Astrocyte (in vitro differentiated cells and primary cell): ENCODE data around the gene APBB2. TPM values are rescaled to one million over a fixed set of nuclear protein-coding genes. Genes with fewer than 3 reads are reported as not detected.

Experiments
- DNase-seq: peaks from one replicate; pipeline ENCODE4 v3.0.0-alpha.2; 2010; ENCODE audit warnings: low read depth
- FAIRE-seq: peaks from 2 replicates; lab custom pipeline; 2011; peaks lifted over from hg19 to GRCh38; lab: Jason Lieb, UNC
- H2AFZ ChIP-seq: 2 replicates; pipeline ENCODE4 v1.6.0; 2012; ENCODE audit warnings: low read depth, low read length, inconsistent platforms
- H3K27ac ChIP-seq: 2 replicates; pipeline ENCODE4 v1.5.1; 2011; ENCODE audit warnings: low read depth, low read length, inconsistent platforms
- H3K27me3 ChIP-seq: 2 replicates; pipeline ENCODE4 v1.6.0; 2011; ENCODE audit warnings: low read length, inconsistent platforms; ENCODE audit not compliant: insufficient read depth
- H3K36me3 ChIP-seq: 2 replicates; pipeline ENCODE4 v1.5.1; 2011; ENCODE audit warnings: low read length, inconsistent platforms; ENCODE audit not compliant: insufficient read depth
- H3K4me1 ChIP-seq: 2 replicates; pipeline ENCODE4 v1.5.1; 2011; ENCODE audit warnings: low read length, inconsistent platforms; ENCODE audit not compliant: insufficient read depth
- H3K4me2 ChIP-seq: 2 replicates; pipeline ENCODE4 v1.6.0; 2012; ENCODE audit warnings: low read length, inconsistent platforms
- H3K4me3 ChIP-seq: 2 replicates; pipeline ENCODE4 v1.5.1; 2011; ENCODE audit warnings: low read depth, mild to moderate bottlenecking, low read length, inconsistent platforms; ENCODE audit not compliant: insufficient read depth
- H3K79me2 ChIP-seq: 2 replicates; pipeline ENCODE4 v1.6.0; 2012; ENCODE audit warnings: mild to moderate bottlenecking, low read length, inconsistent platforms; ENCODE audit not compliant: insufficient read depth
- H3K9ac ChIP-seq: 2 replicates; pipeline ENCODE4 v1.6.0; 2012; ENCODE audit warnings: mild to moderate bottlenecking, low read length, inconsistent platforms
- H3K9me3 ChIP-seq: 2 replicates; pipeline ENCODE4 v1.5.1; 2012; ENCODE audit warnings: low read depth, mild to moderate bottlenecking, low read length, inconsistent platforms; ENCODE audit not compliant: insufficient read depth
- H4K20me1 ChIP-seq: 2 replicates; pipeline ENCODE4 v1.6.0; 2012; ENCODE audit warnings: low read length, inconsistent platforms; ENCODE audit not compliant: insufficient read depth
- H3K27ac Mint-ChIP-seq: one replicate; pipeline ENCODE4 v1.8.0; 2021; ENCODE audit warnings: mild to moderate bottlenecking, mixed read lengths; ENCODE audit not compliant: unreplicated experiment
- H3K27me3 Mint-ChIP-seq: one replicate; pipeline ENCODE4 v1.8.0; 2021; ENCODE audit warnings: low read depth, mixed read lengths; ENCODE audit not compliant: unreplicated experiment
- H3K36me3 Mint-ChIP-seq: one replicate; pipeline ENCODE4 v1.8.0; 2021; ENCODE audit warnings: low read depth, mixed read lengths; ENCODE audit not compliant: unreplicated experiment
- H3K4me1 Mint-ChIP-seq: one replicate; pipeline ENCODE4 v1.8.0; 2021; ENCODE audit warnings: low read depth, mixed read lengths; ENCODE audit not compliant: unreplicated experiment
- H3K4me3 Mint-ChIP-seq: one replicate; pipeline ENCODE4 v1.8.0; 2021; ENCODE audit warnings: mild to moderate bottlenecking, moderate library complexity, mixed read lengths; ENCODE audit not compliant: unreplicated experiment
- H3K9me3 Mint-ChIP-seq: one replicate; pipeline ENCODE4 v1.8.0; 2021; ENCODE audit warnings: mild to moderate bottlenecking, mixed read lengths; ENCODE audit not compliant: unreplicated experiment
- EZH2 ChIP-seq: IDR thresholded peaks from 2 replicates; pipeline ENCODE4 v1.6.1; 2012; ENCODE audit warnings: mild to moderate bottlenecking, low read length, inconsistent platforms; ENCODE audit not compliant: insufficient read depth
- total RNA-seq: library from RNA; stranded (reverse); gene quantifications from 2 replicates; pipeline ENCODE4 v1.2.1, GENCODE V29; 2021
- TF ChIP-seq, protein P1 (sequence below): IDR thresholded peaks from 2 replicates; pipeline ENCODE4 v1.5.1; 2011; ENCODE audit warnings: low read depth, mild to moderate bottlenecking, inconsistent platforms, low read length, moderate library complexity; ENCODE audit not compliant: insufficient read depth

Gene APBB2
- total RNA-seq, 1 donor from 2014 or later: 173 TPM

DNA sequence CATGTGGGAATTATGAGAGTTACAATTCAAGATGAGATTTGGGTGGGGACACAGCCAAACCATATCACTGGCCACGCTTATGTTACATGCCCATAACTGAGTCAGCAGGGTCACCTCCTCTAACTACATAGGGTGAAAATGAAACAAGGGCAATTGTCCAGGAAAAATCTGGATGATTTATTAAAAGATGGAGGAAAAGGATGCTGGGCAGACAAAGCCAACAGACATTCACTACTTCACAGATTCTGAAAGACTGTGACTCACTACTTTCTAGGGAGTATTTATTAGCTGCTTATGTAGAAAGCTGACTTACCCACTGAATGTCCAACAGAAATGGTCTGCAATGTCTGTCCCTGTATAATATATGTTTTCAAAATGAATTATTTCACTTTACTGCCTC lies 72.4 kb downstream of the APBB2 start:
- H4K20me1 ChIP-seq: no peaks in the 10 kb centered on the region
- Mint-ChIP-seq H3K27ac (peak overlapping the region; percentile 99), H3K4me1 (peaks cover 76% of the 10 kb centered on the region), H3K36me3 (peaks cover 20% of the 10 kb centered on the region), H3K9me3 (no peaks in the 10 kb centered on the region), H3K27me3 (no peaks in the 10 kb centered on the region), H3K4me3 (no peak overlapping the region)
- H3K9me3 ChIP-seq: peaks cover 4% of the 10 kb centered on the region
- peaks cover 67% of the 10 kb centered on the region for H3K79me2 ChIP-seq
- peak; percentile 98 for DNase-seq
- TF ChIP-seq EZH2: no peak
- TF ChIP-seq, protein P1, sequence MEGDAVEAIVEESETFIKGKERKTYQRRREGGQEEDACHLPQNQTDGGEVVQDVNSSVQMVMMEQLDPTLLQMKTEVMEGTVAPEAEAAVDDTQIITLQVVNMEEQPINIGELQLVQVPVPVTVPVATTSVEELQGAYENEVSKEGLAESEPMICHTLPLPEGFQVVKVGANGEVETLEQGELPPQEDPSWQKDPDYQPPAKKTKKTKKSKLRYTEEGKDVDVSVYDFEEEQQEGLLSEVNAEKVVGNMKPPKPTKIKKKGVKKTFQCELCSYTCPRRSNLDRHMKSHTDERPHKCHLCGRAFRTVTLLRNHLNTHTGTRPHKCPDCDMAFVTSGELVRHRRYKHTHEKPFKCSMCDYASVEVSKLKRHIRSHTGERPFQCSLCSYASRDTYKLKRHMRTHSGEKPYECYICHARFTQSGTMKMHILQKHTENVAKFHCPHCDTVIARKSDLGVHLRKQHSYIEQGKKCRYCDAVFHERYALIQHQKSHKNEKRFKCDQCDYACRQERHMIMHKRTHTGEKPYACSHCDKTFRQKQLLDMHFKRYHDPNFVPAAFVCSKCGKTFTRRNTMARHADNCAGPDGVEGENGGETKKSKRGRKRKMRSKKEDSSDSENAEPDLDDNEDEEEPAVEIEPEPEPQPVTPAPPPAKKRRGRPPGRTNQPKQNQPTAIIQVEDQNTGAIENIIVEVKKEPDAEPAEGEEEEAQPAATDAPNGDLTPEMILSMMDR: no peak
- peak overlapping the region; percentile 76 for H3K4me2 ChIP-seq
- peak overlapping the region; percentile 90 for H3K27ac ChIP-seq
- peaks cover 10% of the 10 kb centered on the region for H3K36me3 ChIP-seq
- peak; percentile 94 for FAIRE-seq
- peak overlapping the region; percentile 66 for H3K9ac ChIP-seq
- peaks cover 51% of the 10 kb centered on the region for H3K4me1 ChIP-seq
- no peak overlapping the region for H2AFZ ChIP-seq
- no peak overlapping the region for H3K4me3 ChIP-seq
- H3K27me3 ChIP-seq: no peaks in the 10 kb centered on the region

DNA sequence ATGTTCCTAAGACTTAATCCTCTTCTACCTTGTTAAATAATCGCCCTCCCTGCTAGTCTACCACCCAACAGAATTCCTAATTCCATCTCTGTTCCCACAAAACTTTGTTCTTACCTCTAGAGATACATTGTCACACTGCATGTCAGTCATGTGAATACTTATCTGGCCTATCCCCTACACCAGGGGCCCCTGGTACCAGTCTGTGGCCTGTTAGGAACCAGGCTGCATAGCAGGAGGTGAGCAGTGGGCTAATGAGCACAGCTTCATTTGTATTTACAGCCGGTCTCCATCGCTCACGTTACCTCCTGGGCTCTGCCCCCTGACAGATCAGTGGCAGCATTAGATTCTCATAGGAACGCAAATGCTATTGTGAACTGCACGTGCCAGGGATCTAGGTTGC lies 73.9 kb downstream of the APBB2 start:
- Histone ChIP-seq H3K4me1 (peaks cover 46% of the 10 kb centered on the region), H4K20me1 (peaks cover 6% of the 10 kb centered on the region), H3K79me2 (peaks cover 65% of the 10 kb centered on the region), H2AFZ (no peak overlapping the region), H3K27ac (no peak overlapping the region), H3K27me3 (no peaks in the 10 kb centered on the region), H3K9me3 (peaks cover 4% of the 10 kb centered on the region), H3K36me3 (peaks cover 10% of the 10 kb centered on the region), H3K9ac (no peak overlapping the region), H3K4me3 (no peak overlapping the region), H3K4me2 (no peak overlapping the region)
- TF ChIP-seq, protein P1: no peak
- no peak for TF ChIP-seq EZH2
- FAIRE-seq: no peak
- DNase-seq: no peak
- peak overlapping the region; percentile 14 for H3K4me3 Mint-ChIP-seq
- no peaks in the 10 kb centered on the region for H3K9me3 Mint-ChIP-seq
- H3K4me1 Mint-ChIP-seq: peaks cover 77% of the 10 kb centered on the region
- no peaks in the 10 kb centered on the region for H3K27me3 Mint-ChIP-seq
- peaks cover 23% of the 10 kb centered on the region for H3K36me3 Mint-ChIP-seq
- peak overlapping the region; percentile 99 for H3K27ac Mint-ChIP-seq

DNA sequence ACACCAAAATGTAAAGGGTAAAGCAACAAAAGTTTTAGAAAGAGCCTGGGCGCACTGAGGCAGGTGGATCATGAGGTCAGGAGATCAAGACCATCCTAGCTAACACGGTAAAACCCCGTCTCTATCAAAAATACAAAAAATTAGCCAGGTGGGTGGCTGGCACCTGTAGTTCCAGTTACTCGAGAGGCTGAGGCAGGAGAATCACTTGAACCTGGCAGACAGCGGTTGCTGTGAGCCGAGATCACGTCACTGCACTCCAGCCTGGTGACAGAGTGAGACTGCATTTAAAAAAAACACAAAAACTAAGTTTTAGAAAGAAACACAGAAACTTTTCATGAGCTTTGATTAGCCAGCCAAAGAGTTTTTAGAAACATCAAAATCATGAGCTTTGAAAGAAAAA lies 76.5 kb downstream of the APBB2 start:
- H2AFZ ChIP-seq: no peak overlapping the region
- H4K20me1 ChIP-seq: peaks cover 20% of the 10 kb centered on the region
- H3K4me2 ChIP-seq: no peak overlapping the region
- peaks cover 4% of the 10 kb centered on the region for H3K9me3 ChIP-seq
- Mint-ChIP-seq H3K27ac (no peak overlapping the region), H3K9me3 (no peaks in the 10 kb centered on the region), H3K4me1 (peaks cover 71% of the 10 kb centered on the region), H3K36me3 (peaks cover 23% of the 10 kb centered on the region), H3K27me3 (no peaks in the 10 kb centered on the region), H3K4me3 (no peak overlapping the region)
- H3K9ac ChIP-seq: no peak overlapping the region
- peaks cover 22% of the 10 kb centered on the region for H3K4me1 ChIP-seq
- FAIRE-seq (no peak), DNase-seq (no peak)
- H3K36me3 ChIP-seq: peaks cover 10% of the 10 kb centered on the region
- no peak overlapping the region for H3K4me3 ChIP-seq
- no peaks in the 10 kb centered on the region for H3K27me3 ChIP-seq
- H3K27ac ChIP-seq: no peak overlapping the region
- no peak for TF ChIP-seq EZH2
- TF ChIP-seq, protein P1: no peak
- peaks cover 74% of the 10 kb centered on the region for H3K79me2 ChIP-seq
